GM18511 (cell line): ENCODE results near the gene PLEKHA6.

Experiments
- ATAC-seq: cut with Tn5 transposase; IDR thresholded peaks from one replicate; pipeline ENCODE4 v1.9.1; 2021; ENCODE audit warnings: mild to moderate bottlenecking, moderate library complexity; ENCODE audit not compliant: unreplicated experiment

PLEKHA6 gene

DNA sequence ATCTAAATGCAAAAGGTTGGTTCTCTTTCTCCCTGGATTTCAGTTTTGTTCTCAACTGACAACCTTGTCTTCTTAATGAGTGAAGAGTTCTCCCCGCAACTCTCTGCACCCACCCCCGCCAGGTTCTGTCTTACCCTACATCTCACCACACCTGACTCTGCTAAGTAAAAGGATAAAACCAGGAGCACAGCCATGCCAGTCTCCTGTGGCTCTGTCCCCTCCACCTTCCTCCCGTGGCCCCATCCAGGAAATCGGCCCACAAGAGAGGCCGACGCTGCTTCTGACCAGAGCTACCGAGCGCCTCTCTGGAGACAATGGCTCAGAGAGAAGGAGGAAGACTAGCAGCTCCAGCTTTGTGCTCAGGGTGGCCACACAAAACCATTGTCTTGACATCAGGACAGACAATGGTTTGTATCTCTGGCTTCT, 72.2 kb downstream of the PLEKHA6 start:
- no peak for ATAC-seq

DNA sequence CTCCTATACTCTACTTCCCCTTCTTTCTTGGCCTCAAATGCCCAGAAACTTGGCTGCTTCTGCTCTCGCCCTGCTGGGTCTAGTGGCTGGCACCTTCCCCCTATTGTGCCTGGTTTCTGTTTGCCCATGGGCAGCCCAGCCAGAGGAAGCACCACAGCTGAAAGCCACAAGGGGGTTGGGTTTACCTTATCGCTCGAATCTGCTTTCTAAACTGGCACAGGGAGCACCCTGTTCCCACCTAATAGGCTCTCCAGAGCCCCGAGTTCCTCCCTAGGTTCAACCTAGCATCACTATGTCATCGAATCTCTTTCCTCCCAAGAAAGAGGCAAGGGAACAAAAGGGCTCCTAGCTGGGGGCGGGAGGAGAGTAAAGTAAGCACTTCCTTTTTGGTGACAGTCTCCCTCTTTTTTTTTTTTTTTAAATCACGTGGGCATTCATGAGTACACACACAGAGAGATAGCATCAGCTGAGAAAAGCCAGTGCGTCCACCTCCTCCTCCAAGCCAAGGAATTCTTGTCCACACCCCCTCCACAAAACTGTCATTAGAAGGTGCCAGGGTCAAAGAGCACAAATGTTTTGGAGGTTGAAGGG, 72.8 kb downstream of the PLEKHA6 start:
- no peak for ATAC-seq

DNA sequence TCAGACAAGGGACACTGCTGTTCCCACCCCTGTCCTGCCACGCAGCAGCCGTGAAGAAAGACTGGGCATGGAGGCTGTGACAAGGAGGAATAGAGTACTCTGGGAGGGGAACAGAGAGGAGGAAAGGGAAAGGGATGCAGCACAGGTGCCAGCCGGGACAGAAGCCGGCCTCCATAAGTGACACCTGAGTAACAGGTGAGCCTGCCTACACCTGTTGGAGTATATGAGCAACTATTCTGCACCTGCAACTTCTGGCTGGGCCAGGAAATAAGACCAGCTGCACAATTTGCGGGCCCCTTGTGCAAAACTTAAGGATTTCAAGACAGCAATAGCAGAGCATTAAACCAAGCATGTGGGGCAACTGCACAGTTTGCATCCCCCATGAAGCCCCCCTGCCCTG, 73.4 kb downstream of the PLEKHA6 start:
- ATAC-seq, result no peak

GRCh38 chr1:204285436-204286305, 74.1 kb downstream of the PLEKHA6 start:
- ATAC-seq, result no peak

GRCh38 chr1:204284929-204285328, 74.8 kb downstream of the PLEKHA6 start:
- ATAC-seq, result no peak

- ATAC-seq, result no peak
Observed at GRCh38 chr1:204283711-204284651, 75.7 kb downstream of the PLEKHA6 start.

DNA sequence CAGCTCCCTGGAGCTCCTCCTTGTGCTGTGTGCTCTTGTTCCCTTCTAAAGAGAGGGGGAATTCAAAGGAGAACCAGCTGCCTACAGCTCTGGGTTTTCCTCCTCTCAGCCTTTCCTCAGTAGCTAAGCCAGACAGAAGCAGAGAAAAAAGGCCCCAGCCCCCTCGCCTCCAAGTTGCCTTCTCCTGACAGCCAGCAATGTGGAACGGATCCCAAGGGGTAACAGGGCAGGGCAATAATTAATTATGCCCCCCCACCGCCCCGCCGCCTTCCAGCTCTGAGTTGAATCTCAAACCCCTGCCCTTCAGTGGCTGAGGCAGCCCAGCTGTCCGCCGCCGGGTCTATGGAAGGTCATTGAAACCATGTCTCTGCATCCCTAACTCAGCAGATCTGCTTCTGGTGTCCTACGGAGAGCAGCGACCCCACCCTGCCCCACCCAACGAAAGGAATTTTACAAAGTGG, 76.9 kb downstream of the PLEKHA6 start:
- no peak for ATAC-seq

GRCh38 chr1:204280099-204280961, 79.4 kb downstream of the PLEKHA6 start:
- no peak for ATAC-seq

DNA sequence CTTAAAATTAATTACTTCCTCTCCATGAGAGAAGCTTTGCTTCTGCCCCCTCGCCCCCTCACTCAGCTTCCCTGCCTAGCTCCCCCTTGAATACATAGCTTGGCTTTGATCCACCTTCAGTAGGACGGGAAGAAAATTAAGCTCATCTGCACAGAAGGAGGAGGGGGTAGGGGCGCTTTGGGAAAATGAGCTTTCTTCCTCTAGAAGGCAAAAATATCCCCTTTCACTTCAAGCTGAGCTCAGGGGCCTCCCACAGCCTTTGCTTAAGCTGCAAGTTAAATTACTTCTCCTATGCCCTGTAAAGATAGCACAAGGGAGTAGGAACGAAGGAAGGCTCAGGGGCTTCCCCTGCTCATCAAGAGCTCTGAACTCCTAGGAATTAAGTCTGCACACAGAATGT, 80.8 kb downstream of the PLEKHA6 start:
- no peak for ATAC-seq

GRCh38 chr1:204278251-204278650, 81.5 kb downstream of the PLEKHA6 start:
- no peak for ATAC-seq

- ATAC-seq, result no peak
Observed at GRCh38 chr1:204277563-204278219, 82.0 kb downstream of the PLEKHA6 start.

DNA sequence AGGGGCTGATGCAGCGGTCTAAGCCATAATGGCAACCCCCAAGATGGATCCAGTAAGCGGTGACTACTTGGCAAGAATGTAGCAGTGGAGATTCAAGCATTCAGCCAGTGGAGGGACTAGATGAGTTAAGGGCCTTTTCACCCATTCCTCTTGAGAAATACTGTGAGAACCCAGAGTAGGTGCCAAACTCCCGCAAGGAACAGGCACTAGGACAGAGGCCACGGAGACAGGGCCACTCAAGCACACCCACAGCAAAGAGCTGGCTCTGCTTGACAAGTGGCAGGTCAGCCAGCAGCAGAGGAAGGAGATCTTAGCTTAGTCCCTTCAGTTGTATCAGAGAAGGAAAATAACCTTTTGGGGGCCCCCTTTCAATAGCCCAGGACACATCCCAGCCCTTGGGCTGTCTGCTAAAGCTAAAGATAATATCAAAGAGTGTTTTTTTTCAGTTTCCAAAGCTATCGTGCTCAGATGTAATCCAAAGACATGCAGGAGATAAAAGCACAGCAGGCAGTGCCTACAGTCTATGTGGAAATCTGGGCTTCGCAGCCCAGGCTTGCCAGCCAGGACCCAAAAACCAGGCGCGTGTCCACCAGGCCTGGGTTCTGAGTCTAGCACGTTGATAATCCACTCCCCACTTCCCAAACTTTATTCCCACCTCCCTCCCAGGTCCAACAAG, 83.9 kb downstream of the PLEKHA6 start:
- no peak for ATAC-seq

- no peak for ATAC-seq
Observed at GRCh38 chr1:204274446-204274845, 85.3 kb downstream of the PLEKHA6 start.

DNA sequence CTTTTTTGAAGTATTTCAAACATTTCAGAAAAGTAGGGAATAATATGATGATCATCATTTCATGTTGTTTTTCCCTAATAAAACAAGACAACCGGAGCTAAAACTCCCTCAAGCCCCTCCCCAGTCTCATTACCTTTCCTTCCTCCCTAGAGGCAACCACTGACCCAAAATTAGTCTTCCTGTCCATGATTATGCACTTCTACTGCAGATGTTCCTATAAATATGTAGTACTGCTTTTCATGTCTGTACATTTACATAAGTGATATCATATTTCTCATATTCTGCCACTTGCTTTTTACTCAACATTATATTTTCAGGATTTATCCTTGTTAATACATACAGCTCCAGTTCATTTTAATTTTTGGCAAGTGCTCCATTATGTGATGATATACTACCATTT, 87.2 kb downstream of the PLEKHA6 start:
- ATAC-seq, result no peak

- ATAC-seq, result no peak
Observed at GRCh38 chr1:204271970-204272369, 87.8 kb downstream of the PLEKHA6 start.

DNA sequence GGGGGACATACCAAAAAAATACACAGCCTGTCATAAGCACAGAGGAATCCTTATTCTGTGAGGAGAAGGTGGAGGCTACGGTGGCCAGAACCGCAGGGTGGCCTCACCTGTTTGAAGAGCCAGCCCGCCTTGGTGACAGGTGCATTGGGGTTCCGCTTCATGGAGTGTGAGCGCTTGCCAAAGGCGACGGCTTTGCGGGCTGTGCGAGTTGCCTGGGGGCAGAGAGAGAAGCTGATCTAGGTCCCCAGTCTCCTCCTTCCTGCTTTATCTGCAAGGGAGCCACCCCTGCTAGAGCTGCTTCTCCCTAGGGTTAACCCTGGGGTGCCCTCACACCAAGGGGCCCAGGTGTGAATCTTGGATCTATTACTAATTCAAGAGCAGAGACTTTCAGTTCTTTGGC, 91.6 kb downstream of the PLEKHA6 start:
- ATAC-seq, result no peak

GRCh38 chr1:204267191-204267601, 92.5 kb downstream of the PLEKHA6 start:
- no peak for ATAC-seq

DNA sequence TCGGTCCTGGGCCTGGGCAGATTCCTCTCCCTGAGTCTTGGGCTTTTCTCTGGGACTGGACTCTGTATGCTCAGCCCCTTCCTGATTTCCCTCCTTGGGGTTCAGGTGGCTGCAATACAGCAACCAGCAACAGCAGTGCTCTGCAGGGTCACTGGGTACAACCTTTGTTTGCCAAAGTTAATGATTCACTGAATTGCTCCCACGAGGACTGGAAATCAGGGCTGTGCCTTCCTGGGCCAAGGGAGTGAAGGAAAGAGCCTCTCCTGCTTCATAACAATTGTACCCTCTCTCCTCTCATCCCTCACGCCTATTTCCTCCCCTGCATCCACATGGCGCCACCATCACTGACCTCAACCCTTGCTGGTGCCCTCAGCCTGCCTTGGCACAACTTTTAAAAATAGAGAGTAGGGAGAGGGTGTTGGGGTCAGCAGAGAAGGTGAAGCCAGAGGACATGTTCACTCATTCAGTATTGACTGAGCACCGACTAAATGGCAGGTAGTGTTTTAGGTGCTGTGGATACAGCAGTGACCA, 93.2 kb downstream of the PLEKHA6 start:
- no peak for ATAC-seq

DNA sequence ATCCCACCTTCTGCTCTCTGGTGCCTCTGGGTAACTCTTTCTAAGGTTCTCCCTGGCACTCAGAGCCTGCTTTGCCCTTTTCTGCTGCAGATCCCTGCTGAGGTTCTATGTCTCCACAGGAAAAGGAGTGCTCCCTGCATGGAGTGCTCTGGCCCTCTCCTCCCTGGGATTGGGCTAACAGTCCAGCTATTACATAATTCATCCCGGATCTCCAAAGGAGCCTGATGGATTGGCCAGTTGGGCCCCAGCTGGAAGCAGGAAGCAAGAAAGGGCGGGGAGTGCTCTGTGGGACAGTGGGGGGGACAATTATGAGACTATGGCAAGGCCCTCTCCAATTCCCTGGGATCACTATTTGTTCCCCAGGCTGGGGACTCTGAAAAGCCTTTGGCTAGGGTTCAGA, 94.1 kb downstream of the PLEKHA6 start:
- no peak for ATAC-seq
